ENCODE data around the gene PRKCE. TPM values are rescaled to one million over a fixed set of nuclear protein-coding genes. Genes with fewer than 3 reads are reported as not detected.

PRKCE gene
- total RNA-seq, 1 experiment from 2014 or later = 17.7 TPM

- no peak for TF ChIP-seq CTCF (IDR thresholded peaks at IDR 0.05; ENCODE audit: unreplicated experiment)
- Mint-ChIP-seq H3K9me3 (ENCODE audit: low read depth, unreplicated experiment) (no peaks in the 10 kb centered on the region), H3K36me3 (ENCODE audit: insufficient read depth, unreplicated experiment) (peaks cover 5% of the 10 kb centered on the region), H3K27ac (ENCODE audit: unreplicated experiment) (no peak overlapping the region), H3K4me3 (ENCODE audit: low read depth, unreplicated experiment) (no peak overlapping the region), H3K4me1 (ENCODE audit: low read depth, unreplicated experiment) (peaks cover 14% of the 10 kb centered on the region), H3K27me3 (ENCODE audit: unreplicated experiment) (no peaks in the 10 kb centered on the region)
- no TSS peak for BruUV-seq (replicated peaks)
- DNase-seq = no peak
- intact Hi-C loops (cut with micrococcal nuclease; ENCODE audit: unreplicated experiment) = no loop called here
- CTCF ChIA-PET = no interaction called here
Measured at GRCh38 chr2:45774688-45775244, 123.3 kb downstream of the PRKCE start.

- Mint-ChIP-seq H3K27me3 (ENCODE audit: unreplicated experiment) (no peaks in the 10 kb centered on the region), H3K27ac (ENCODE audit: unreplicated experiment) (no peak overlapping the region), H3K9me3 (ENCODE audit: low read depth, unreplicated experiment) (no peaks in the 10 kb centered on the region), H3K36me3 (ENCODE audit: insufficient read depth, unreplicated experiment) (peaks cover 5% of the 10 kb centered on the region), H3K4me1 (ENCODE audit: low read depth, unreplicated experiment) (peaks cover 14% of the 10 kb centered on the region), H3K4me3 (ENCODE audit: low read depth, unreplicated experiment) (no peak overlapping the region)
- no peak for DNase-seq
- CTCF ChIA-PET = no interaction called here
- TF ChIP-seq CTCF (IDR thresholded peaks at IDR 0.05; ENCODE audit: unreplicated experiment) = no peak
- intact Hi-C loops (cut with micrococcal nuclease; ENCODE audit: unreplicated experiment) = no loop called here
- no TSS peak for BruUV-seq (replicated peaks)
Measured at GRCh38 chr2:45776160-45776955, 124.9 kb downstream of the PRKCE start.

- no peak for TF ChIP-seq CTCF (IDR thresholded peaks at IDR 0.05; ENCODE audit: unreplicated experiment)
- intact Hi-C loops (cut with micrococcal nuclease; ENCODE audit: unreplicated experiment) = loop anchor here (1.0 kb wide), 2 partner anchors 129 to 158 kb away; no protein-coding TSS in a partner anchor
- no TSS peak for BruUV-seq (replicated peaks)
- peak overlapping the region; percentile 41 for H3K4me3 Mint-ChIP-seq (ENCODE audit: low read depth, unreplicated experiment)
- no peaks in the 10 kb centered on the region for H3K9me3 Mint-ChIP-seq (ENCODE audit: low read depth, unreplicated experiment)
- no peak overlapping the region for H3K27ac Mint-ChIP-seq (ENCODE audit: unreplicated experiment)
- peaks cover 5% of the 10 kb centered on the region for H3K36me3 Mint-ChIP-seq (ENCODE audit: insufficient read depth, unreplicated experiment)
- CTCF ChIA-PET = interaction anchor here (0.6 to 1.5 kb wide), 17 partner anchors 13 to 268 kb away, joined by 3 to 14 read pairs (median 4); partner anchors contain the start of gene PRKCE
- peak; percentile 9 for DNase-seq
- H3K27me3 Mint-ChIP-seq (ENCODE audit: unreplicated experiment) = no peaks in the 10 kb centered on the region
- peaks cover 14% of the 10 kb centered on the region for H3K4me1 Mint-ChIP-seq (ENCODE audit: low read depth, unreplicated experiment)
Measured at GRCh38 chr2:45777996-45778719, 126.7 kb downstream of the PRKCE start.

GRCh38 chr2:45778720-45779171 is 127.3 kb downstream of the PRKCE start:
- peak overlapping the region; percentile 41 for H3K4me3 Mint-ChIP-seq (ENCODE audit: low read depth, unreplicated experiment)
- peaks cover 5% of the 10 kb centered on the region for H3K36me3 Mint-ChIP-seq (ENCODE audit: insufficient read depth, unreplicated experiment)
- CTCF ChIA-PET = interaction anchor here (0.6 to 1.5 kb wide), 19 partner anchors 12 to 269 kb away, joined by 3 to 14 read pairs (median 4); partner anchors contain the start of gene PRKCE
- intact Hi-C loops (cut with micrococcal nuclease; ENCODE audit: unreplicated experiment) = loop anchor here (1.0 kb wide), 2 partner anchors 129 to 158 kb away; no protein-coding TSS in a partner anchor
- peaks cover 14% of the 10 kb centered on the region for H3K4me1 Mint-ChIP-seq (ENCODE audit: low read depth, unreplicated experiment)
- no peaks in the 10 kb centered on the region for H3K9me3 Mint-ChIP-seq (ENCODE audit: low read depth, unreplicated experiment)
- BruUV-seq (replicated peaks) = no TSS peak
- DNase-seq = peak; percentile 84
- no peaks in the 10 kb centered on the region for H3K27me3 Mint-ChIP-seq (ENCODE audit: unreplicated experiment)
- TF ChIP-seq CTCF (IDR thresholded peaks at IDR 0.05; ENCODE audit: unreplicated experiment) = peak; percentile 61
- no peak overlapping the region for H3K27ac Mint-ChIP-seq (ENCODE audit: unreplicated experiment)

Measured in Calu3 (cell line).